GM12878 (cell line): Measurements from ENCODE around the gene DOCK7. TPM values are rescaled to one million over a fixed set of nuclear protein-coding genes. Genes with fewer than 3 reads are reported as not detected.

Experiments
- ATAC-seq: fragments of 200-7000 bp; cut with Tn5 transposase; 3 replicates; pipeline ENCODE4 v1.9.1; 2020; ENCODE audit warnings: mild to moderate bottlenecking, moderate library complexity
- BruUV-seq: library from RNA; stranded (reverse); fragments of 400-500 nt; replicated peaks from 2 replicates; lab custom pipeline; 2021; lab: Mats Ljungman, UMichigan
- CTCF ChIA-PET: fragments of 300-600 bp; sonication (Branson Sonifier 250); formaldehyde crosslinking; extraction: SDS; loops from one replicate; lab custom pipeline; 2021; ENCODE audit warnings: inconsistent platforms; lab: Yijun Ruan, JAX
- POLR2A ChIA-PET: fragments of 350-600 bp; formaldehyde crosslinking; extraction: SDS; loops from one replicate; lab custom pipeline; 2021; ENCODE audit warnings: inconsistent platforms; lab: Charles Lee
- RAD21 ChIA-PET: fragments of 300-600 bp; sonication (Branson Sonifier 250); formaldehyde crosslinking; loops from one replicate; lab custom pipeline; 2023; ENCODE audit warnings: antibody characterized with exemption; ENCODE audit not compliant: unreplicated experiment; lab: Charles Lee
- SMC1A ChIA-PET: fragments of 300-600 bp; sonication (Branson Sonifier 250); formaldehyde crosslinking; loops from one replicate; lab custom pipeline; 2023; ENCODE audit not compliant: unreplicated experiment, uncharacterized antibody; lab: Charles Lee
- DNase-seq: peaks from one replicate; pipeline ENCODE4 v3.0.0-alpha.2; 2011; ENCODE audit warnings: low read depth, low spot score
- FAIRE-seq: peaks from 3 replicates; lab custom pipeline; 2011; peaks lifted over from hg19 to GRCh38; lab: Jason Lieb, UNC
- H2AFZ ChIP-seq: 2 replicates; pipeline ENCODE4 v1.6.0; 2011; ENCODE audit warnings: low read depth, low read length, control low read depth; ENCODE audit not compliant: control insufficient read depth
- H3K27ac ChIP-seq: 2 replicates; pipeline ENCODE4 v1.5.1; 2011; ENCODE audit warnings: control low read depth; ENCODE audit not compliant: control insufficient read depth, insufficient read depth
- H3K27me3 ChIP-seq, 2 experiments: replicated peaks in 1 of 2; 2 replicates each; pipeline versions ENCODE4 v1.6.0 to v1.6.1; 2011; ENCODE audit warnings: low read length in 1 of 2; ENCODE audit not compliant: control insufficient read depth in 2 of 2, insufficient read depth in 2 of 2
- H3K36me3 ChIP-seq, 2 experiments: 2 replicates each; pipeline ENCODE4 v1.5.1; 2011; ENCODE audit warnings: low read length in 1 of 2; ENCODE audit not compliant: control insufficient read depth in 2 of 2, insufficient read depth in 2 of 2
- H3K4me1 ChIP-seq: 2 replicates; pipeline ENCODE4 v1.6.1; 2011; ENCODE audit warnings: mild to moderate bottlenecking, low read length, moderate library complexity, mixed read lengths; ENCODE audit not compliant: control insufficient read depth, insufficient read depth
- H3K4me2 ChIP-seq: 2 replicates; pipeline ENCODE4 v1.6.0; 2011; ENCODE audit warnings: control low read depth; ENCODE audit not compliant: control insufficient read depth, insufficient read depth
- H3K4me3 ChIP-seq: fragments of 200-600 bp; sonication (generic); 2 replicates; pipeline ENCODE4 v1.5.1; 2016
- H3K79me2 ChIP-seq: 2 replicates; pipeline ENCODE4 v1.6.0; 2011; ENCODE audit warnings: low read length; ENCODE audit not compliant: control insufficient read depth, insufficient read depth
- H3K9ac ChIP-seq: 2 replicates; pipeline ENCODE4 v1.8.0; 2011; ENCODE audit warnings: low read length, control low read depth, mixed read lengths; ENCODE audit not compliant: control insufficient read depth, insufficient read depth
- H3K9me3 ChIP-seq: replicated peaks from 3 replicates; pipeline ENCODE4 v1.5.1; 2011; ENCODE audit warnings: mild to moderate bottlenecking, low read length; ENCODE audit not compliant: control insufficient read depth, insufficient read depth
- H4K20me1 ChIP-seq: 2 replicates; pipeline ENCODE4 v1.6.0; 2011; ENCODE audit not compliant: control insufficient read depth, insufficient read depth
- CBX5 ChIP-seq: sonication (generic); IDR thresholded peaks from 2 replicates; pipeline ENCODE4 v1.6.1; 2016; ENCODE audit warnings: low read depth, moderate library complexity, mild to moderate bottlenecking, inconsistent platforms
- CEBPB ChIP-seq, 2 experiments: fragments of 150-350 bp in 1 of 2; IDR thresholded peaks; 2 replicates each; pipeline ENCODE4 v1.6.1; 2012 to 2014; ENCODE audit warnings: low read depth in 2 of 2, low read length in 2 of 2, borderline replicate concordance in 1 of 2, inconsistent platforms in 1 of 2
- CHD2 ChIP-seq: IDR thresholded peaks from 2 replicates; pipeline ENCODE4 v1.6.1; 2011; ENCODE audit warnings: low read depth, low read length, improper control_type of control experiment, borderline replicate concordance
- EED ChIP-seq: sonication (generic); IDR thresholded peaks from 2 replicates; pipeline ENCODE4 v1.6.1; 2016; ENCODE audit warnings: antibody characterized with exemption, low read depth
- ETV6 ChIP-seq, 2 experiments: fragments of 450-650 bp in 1 of 2; IDR thresholded peaks in 1 of 2; conservative IDR thresholded peaks in 1 of 2; 2 replicates each; pipeline ENCODE4 v1.6.1; 2014; ENCODE audit warnings: antibody characterized with exemption in 1 of 2, borderline replicate concordance in 1 of 2, low read depth in 1 of 2, mild to moderate bottlenecking in 1 of 2, moderate library complexity in 1 of 2
- EZH2 ChIP-seq: IDR thresholded peaks from 2 replicates; pipeline ENCODE4 v1.6.1; 2012; ENCODE audit warnings: low read depth, mild to moderate bottlenecking, control low read depth, inconsistent platforms, low read length, borderline replicate concordance; ENCODE audit not compliant: control insufficient read depth
- GATAD2B ChIP-seq: fragments of 450-650 bp; conservative IDR thresholded peaks from 2 replicates; pipeline ENCODE4 v1.6.1; 2017; ENCODE audit warnings: low read depth, mild to moderate bottlenecking, moderate library complexity
- HDGF ChIP-seq: fragments of 450-650 bp; IDR thresholded peaks from 2 replicates; pipeline ENCODE4 v1.6.1; 2016; ENCODE audit warnings: antibody characterized with exemption
- IRF4 ChIP-seq: IDR thresholded peaks from 2 replicates; pipeline ENCODE4 v1.6.1; 2011; ENCODE audit warnings: low read depth, low read length
- NR2C2 ChIP-seq: IDR thresholded peaks from 2 replicates; pipeline ENCODE4 v1.6.1; 2011; ENCODE audit warnings: borderline replicate concordance, low read depth; ENCODE audit not compliant: control insufficient read depth, insufficient read length
- RB1 ChIP-seq: fragments of 450-650 bp; formaldehyde crosslinking; IDR thresholded peaks from 2 replicates; pipeline ENCODE4 v1.6.1; 2017; ENCODE audit warnings: mild to moderate bottlenecking, borderline replicate concordance
- RELA ChIP-seq: fragments of 450-650 bp; IDR thresholded peaks from 2 replicates; pipeline ENCODE4 v1.8.0; 2014; ENCODE audit warnings: borderline replicate concordance; ENCODE audit not compliant: partially characterized antibody
- RUNX3 ChIP-seq: IDR thresholded peaks from 2 replicates; pipeline ENCODE4 v1.6.1; 2012; ENCODE audit warnings: low read length, inconsistent platforms
- SRF ChIP-seq, 2 experiments: IDR thresholded peaks; 2 replicates each; pipeline ENCODE4 v1.6.1; 2011; ENCODE audit warnings: low read depth in 2 of 2, low read length in 2 of 2, mild to moderate bottlenecking in 1 of 2, moderate library complexity in 1 of 2
- SUZ12 ChIP-seq: fragments of 200-600 bp; sonication (generic); IDR thresholded peaks from one replicate; pipeline ENCODE4 v1.6.1; 2018; ENCODE audit warnings: antibody characterized with exemption, mild to moderate bottlenecking; ENCODE audit not compliant: unreplicated experiment
- WGBS: methylation state at CpG from one replicate; pipeline ENCODE4 v1.1.6; 2016; ENCODE audit warnings: low lambda C conversion rate; ENCODE audit not compliant: insufficient replicate concordance, insufficient coverage; ENCODE audit errors: missing lambda C conversion rate; 5-methylcytosine and 5-hydroxymethylcytosine counted together
- in situ Hi-C: fragments of 300-500 bp; cut with MboI; formaldehyde crosslinking; loops from 9 replicates; pipeline ENCODE4 v1.14.3; 2018; ENCODE audit warnings: mixed read lengths
- intact Hi-C: fragments of 100-400 bp; cut with micrococcal nuclease; formaldehyde crosslinking; loops from one replicate; pipeline ENCODE4 v1.14.2; 2022; ENCODE audit not compliant: unreplicated experiment
- polyA plus RNA-seq, 11 experiments: library from polyadenylated mRNA; depleted of rRNA in 4 of 11; unstranded in 6 of 11; stranded (reverse) in 5 of 11; fragments of >200 nt; fragmentation: Nextera tagmentation in 4 of 11; fragmentation: Illumina TruSeq in 1 of 11; extraction: Ambion mirVana in 4 of 11; extraction: Trizol in 1 of 11; gene quantifications; 1 replicate in 1 of 11; 2 replicates in 10 of 11; pipeline versions ENCODE4 v1.2.1 to v1.2.3, GENCODE V29; 2011 to 2016; ENCODE audit warnings: inconsistent platforms in 2 of 11, missing spikeins in 2 of 11, low read depth in 1 of 11
- total RNA-seq, 4 experiments: library from RNA; depleted of rRNA in 3 of 4; stranded (reverse); fragments of >200 nt in 3 of 4; fragmentation: Illumina TruSeq in 1 of 4; extraction: Trizol in 1 of 4; gene quantifications; 2 replicates each; pipeline versions ENCODE4 v1.2.1 to v1.2.3, GENCODE V29; 2013 to 2021
- TF ChIP-seq, protein P1 (sequence below): fragments of 450-650 bp; formaldehyde crosslinking; IDR thresholded peaks from 2 replicates; pipeline ENCODE4 v1.5.0; 2022; ENCODE audit warnings: mild to moderate bottlenecking, missing genetic modification characterization
- TF ChIP-seq, protein P2 (sequence below): fragments of 150-350 bp; IDR thresholded peaks from 2 replicates; pipeline ENCODE4 v1.6.1; 2014; ENCODE audit warnings: mild to moderate bottlenecking, low read depth, low read length

The DOCK7 gene
- total and polyA plus RNA-seq, 10 of the 15 experiments (the other 5 are each of a cell fraction or from before 2014, with no cell fraction given): 4.8 to 34.6 (median 26.9) TPM

DNA sequence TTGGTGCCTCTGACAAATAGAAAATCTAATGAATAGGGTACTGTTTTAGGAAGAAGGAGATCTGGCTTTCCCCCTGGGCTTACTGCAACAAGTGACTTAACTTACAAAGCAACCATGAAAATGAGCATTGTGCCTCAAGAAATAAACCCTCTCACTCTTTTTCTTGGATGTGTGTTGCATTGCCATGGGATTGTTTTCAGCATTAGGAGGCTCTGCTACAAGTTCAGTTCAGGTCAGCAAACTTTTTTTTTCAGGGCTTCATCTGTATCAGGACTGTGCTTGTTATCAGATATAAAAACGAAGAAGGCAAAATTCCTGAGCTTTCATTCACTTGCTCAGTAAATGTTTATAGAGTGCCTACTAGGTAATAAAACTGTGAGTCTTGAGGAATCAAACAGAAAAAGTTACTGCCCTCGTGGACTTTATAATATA lies 37.8 kb upstream of the DOCK7 start:
- Histone ChIP-seq H4K20me1 (no peaks in the 10 kb centered on the region), H3K27me3 (no peaks in the 10 kb centered on the region), H3K9me3 (no peaks in the 10 kb centered on the region), H3K4me3 (no peak overlapping the region), H3K4me1 (0 out of 2 replicates have a peak, but pooled peaks cover 5% of the 10 kb centered on the region), H2AFZ (no peak overlapping the region), H3K27ac (no peak overlapping the region)
- ATAC-seq: no peak
- whole genome bisulfite sequencing: 59% methylated on average over 2 of the region's 2 CpGs
- ChIA-PET RAD21 (interaction anchor here (0.9 to 2.4 kb wide), 2 partner anchors 11 to 20 kb away, joined by 3 to 9 read pairs; no protein-coding TSS in a partner anchor), POLR2A (interaction anchor here (0.7 to 1.1 kb wide), 3 partner anchors 55 to 212 kb away, joined by 3 to 4 read pairs (median 3); no protein-coding TSS in a partner anchor)
- in situ Hi-C loops (no loop called here), intact Hi-C loops (loop anchor here (5.0 kb wide), 1 partner anchor 289 kb away; the partner anchor contains the start of gene USP1)
- BruUV-seq: no TSS peak
- DNase-seq: no peak
- TF ChIP-seq RB1: no peak
- no peak for TF ChIP-seq EZH2
- TF ChIP-seq SUZ12: no peak
- no peak for TF ChIP-seq HDGF
- no peak for TF ChIP-seq SRF (IDR thresholded peaks at IDR 0.05; ENCODE audit: low read depth in 2 of 2, low read length in 2 of 2)
- TF ChIP-seq CHD2: no peak
- TF ChIP-seq ETV6 (conservative IDR thresholded peaks at IDR 0.05 in 1 of 2, IDR thresholded peaks at IDR 0.05 in 1 of 2; ENCODE audit: borderline replicate concordance in 1 of 2, low read depth in 1 of 2): no peak
- no peak for TF ChIP-seq IRF4
- no peak for TF ChIP-seq RUNX3
- TF ChIP-seq, protein P1, sequence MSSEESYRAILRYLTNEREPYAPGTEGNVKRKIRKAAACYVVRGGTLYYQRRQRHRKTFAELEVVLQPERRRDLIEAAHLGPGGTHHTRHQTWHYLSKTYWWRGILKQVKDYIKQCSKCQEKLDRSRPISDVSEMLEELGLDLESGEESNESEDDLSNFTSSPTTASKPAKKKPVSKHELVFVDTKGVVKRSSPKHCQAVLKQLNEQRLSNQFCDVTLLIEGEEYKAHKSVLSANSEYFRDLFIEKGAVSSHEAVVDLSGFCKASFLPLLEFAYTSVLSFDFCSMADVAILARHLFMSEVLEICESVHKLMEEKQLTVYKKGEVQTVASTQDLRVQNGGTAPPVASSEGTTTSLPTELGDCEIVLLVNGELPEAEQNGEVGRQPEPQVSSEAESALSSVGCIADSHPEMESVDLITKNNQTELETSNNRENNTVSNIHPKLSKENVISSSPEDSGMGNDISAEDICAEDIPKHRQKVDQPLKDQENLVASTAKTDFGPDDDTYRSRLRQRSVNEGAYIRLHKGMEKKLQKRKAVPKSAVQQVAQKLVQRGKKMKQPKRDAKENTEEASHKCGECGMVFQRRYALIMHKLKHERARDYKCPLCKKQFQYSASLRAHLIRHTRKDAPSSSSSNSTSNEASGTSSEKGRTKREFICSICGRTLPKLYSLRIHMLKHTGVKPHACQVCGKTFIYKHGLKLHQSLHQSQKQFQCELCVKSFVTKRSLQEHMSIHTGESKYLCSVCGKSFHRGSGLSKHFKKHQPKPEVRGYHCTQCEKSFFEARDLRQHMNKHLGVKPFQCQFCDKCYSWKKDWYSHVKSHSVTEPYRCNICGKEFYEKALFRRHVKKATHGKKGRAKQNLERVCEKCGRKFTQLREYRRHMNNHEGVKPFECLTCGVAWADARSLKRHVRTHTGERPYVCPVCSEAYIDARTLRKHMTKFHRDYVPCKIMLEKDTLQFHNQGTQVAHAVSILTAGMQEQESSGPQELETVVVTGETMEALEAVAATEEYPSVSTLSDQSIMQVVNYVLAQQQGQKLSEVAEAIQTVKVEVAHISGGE (CRISPR knock-in tag): no peak
- TF ChIP-seq NR2C2: no peak
- no peak for TF ChIP-seq CBX5
- TF ChIP-seq, protein P2, sequence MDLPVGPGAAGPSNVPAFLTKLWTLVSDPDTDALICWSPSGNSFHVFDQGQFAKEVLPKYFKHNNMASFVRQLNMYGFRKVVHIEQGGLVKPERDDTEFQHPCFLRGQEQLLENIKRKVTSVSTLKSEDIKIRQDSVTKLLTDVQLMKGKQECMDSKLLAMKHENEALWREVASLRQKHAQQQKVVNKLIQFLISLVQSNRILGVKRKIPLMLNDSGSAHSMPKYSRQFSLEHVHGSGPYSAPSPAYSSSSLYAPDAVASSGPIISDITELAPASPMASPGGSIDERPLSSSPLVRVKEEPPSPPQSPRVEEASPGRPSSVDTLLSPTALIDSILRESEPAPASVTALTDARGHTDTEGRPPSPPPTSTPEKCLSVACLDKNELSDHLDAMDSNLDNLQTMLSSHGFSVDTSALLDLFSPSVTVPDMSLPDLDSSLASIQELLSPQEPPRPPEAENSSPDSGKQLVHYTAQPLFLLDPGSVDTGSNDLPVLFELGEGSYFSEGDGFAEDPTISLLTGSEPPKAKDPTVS: no peak
- no peak for TF ChIP-seq CEBPB (IDR thresholded peaks at IDR 0.05; ENCODE audit: borderline replicate concordance in 1 of 2, low read depth in 2 of 2, low read length in 2 of 2)
- TF ChIP-seq GATAD2B: no peak
- TF ChIP-seq EED: no peak
- TF ChIP-seq RELA: no peak
- TF ChIP-seq, all 136 proteins: peak for 0
- CTCF ChIA-PET: interaction anchor here (1.9 to 2.9 kb wide), 2 partner anchors 14 to 20 kb away, joined by 5 to 14 read pairs; no protein-coding TSS in a partner anchor
- H3K79me2 ChIP-seq: no peaks in the 10 kb centered on the region
- H3K36me3 ChIP-seq: no peaks in the 10 kb centered on the region
- SMC1A ChIA-PET: interaction anchor here (0.8 to 6.3 kb wide), 9 partner anchors 8 to 1394 kb away, joined by 3 to 43 read pairs (median 4); partner anchors contain the start of gene DOCK7
- H3K4me2 ChIP-seq: no peak overlapping the region
- H3K9ac ChIP-seq: no peak overlapping the region
- no peak for FAIRE-seq
